ENCODE data around the gene EXOSC5. TPM values are rescaled to one million over a fixed set of nuclear protein-coding genes. Genes with fewer than 3 reads are reported as not detected.

EXOSC5 gene
- total and polyA plus RNA-seq, 8 donors = 10.7 to 33.7 (median 14.5) TPM

DNA sequence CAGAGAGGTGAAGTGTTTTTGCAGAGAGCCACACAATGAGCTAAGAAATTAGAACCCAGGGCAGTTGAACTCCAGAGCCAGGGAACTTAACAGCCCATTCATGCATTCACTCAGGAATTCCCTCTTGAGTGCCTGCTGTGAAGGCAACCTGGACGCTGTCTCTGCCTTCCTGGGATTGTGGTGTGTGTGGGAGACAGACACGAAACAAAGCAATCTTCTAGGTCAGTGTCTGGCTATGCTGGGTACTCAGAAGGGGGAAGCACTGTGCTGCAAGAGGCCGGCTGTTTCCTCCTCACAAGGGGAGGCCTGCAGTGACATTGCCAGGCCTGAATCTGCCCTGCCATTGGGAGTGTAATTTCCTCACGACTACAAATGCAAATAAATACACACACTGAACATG is 10.1 kb upstream of the EXOSC5 start:
- H3K4me3 ChIP-seq = no peak overlapping the region
- peaks cover 6 to 24% (median 15%) of the 10 kb centered on the region in 3 donors for H3K4me1 ChIP-seq
- TF ChIP-seq, protein P1, sequence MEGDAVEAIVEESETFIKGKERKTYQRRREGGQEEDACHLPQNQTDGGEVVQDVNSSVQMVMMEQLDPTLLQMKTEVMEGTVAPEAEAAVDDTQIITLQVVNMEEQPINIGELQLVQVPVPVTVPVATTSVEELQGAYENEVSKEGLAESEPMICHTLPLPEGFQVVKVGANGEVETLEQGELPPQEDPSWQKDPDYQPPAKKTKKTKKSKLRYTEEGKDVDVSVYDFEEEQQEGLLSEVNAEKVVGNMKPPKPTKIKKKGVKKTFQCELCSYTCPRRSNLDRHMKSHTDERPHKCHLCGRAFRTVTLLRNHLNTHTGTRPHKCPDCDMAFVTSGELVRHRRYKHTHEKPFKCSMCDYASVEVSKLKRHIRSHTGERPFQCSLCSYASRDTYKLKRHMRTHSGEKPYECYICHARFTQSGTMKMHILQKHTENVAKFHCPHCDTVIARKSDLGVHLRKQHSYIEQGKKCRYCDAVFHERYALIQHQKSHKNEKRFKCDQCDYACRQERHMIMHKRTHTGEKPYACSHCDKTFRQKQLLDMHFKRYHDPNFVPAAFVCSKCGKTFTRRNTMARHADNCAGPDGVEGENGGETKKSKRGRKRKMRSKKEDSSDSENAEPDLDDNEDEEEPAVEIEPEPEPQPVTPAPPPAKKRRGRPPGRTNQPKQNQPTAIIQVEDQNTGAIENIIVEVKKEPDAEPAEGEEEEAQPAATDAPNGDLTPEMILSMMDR (IDR thresholded peaks at IDR 0.05) = no peak
- no peak for DNase-seq
- intact Hi-C loops (cut with DNase I) = no loop called here
- ATAC-seq = peak in 1 of 4 donors; percentile 3
- no peaks in the 10 kb centered on the region for H3K9me3 ChIP-seq
- H3K36me3 ChIP-seq = peaks cover 0 to 4% (median 0%) of the 10 kb centered on the region in 3 donors
- WGBS, 2 donors = 67 to 75% methylated on average over 4 of the region's 4 CpGs
- no peak for FAIRE-seq
- no peak overlapping the region for H3K27ac ChIP-seq
- no peaks in the 10 kb centered on the region for H3K27me3 ChIP-seq

- intact Hi-C loops (cut with DNase I) = no loop called here
- ATAC-seq = no peak
- TF ChIP-seq, protein P1 (IDR thresholded peaks at IDR 0.05) = no peak
- Histone ChIP-seq H3K27ac (no peak overlapping the region), H3K9me3 (no peaks in the 10 kb centered on the region), H3K4me1 (peaks cover 6 to 24% (median 15%) of the 10 kb centered on the region in 3 donors), H3K36me3 (no peaks in the 10 kb centered on the region), H3K4me3 (no peak overlapping the region), H3K27me3 (no peaks in the 10 kb centered on the region)
- WGBS, 2 donors = 82 to 88% methylated on average over 6 of the region's 6 CpGs
- no peak for FAIRE-seq
- no peak for DNase-seq
Measured at GRCh38 chr19:41405776-41406175, 8.6 kb upstream of the EXOSC5 start.

DNA sequence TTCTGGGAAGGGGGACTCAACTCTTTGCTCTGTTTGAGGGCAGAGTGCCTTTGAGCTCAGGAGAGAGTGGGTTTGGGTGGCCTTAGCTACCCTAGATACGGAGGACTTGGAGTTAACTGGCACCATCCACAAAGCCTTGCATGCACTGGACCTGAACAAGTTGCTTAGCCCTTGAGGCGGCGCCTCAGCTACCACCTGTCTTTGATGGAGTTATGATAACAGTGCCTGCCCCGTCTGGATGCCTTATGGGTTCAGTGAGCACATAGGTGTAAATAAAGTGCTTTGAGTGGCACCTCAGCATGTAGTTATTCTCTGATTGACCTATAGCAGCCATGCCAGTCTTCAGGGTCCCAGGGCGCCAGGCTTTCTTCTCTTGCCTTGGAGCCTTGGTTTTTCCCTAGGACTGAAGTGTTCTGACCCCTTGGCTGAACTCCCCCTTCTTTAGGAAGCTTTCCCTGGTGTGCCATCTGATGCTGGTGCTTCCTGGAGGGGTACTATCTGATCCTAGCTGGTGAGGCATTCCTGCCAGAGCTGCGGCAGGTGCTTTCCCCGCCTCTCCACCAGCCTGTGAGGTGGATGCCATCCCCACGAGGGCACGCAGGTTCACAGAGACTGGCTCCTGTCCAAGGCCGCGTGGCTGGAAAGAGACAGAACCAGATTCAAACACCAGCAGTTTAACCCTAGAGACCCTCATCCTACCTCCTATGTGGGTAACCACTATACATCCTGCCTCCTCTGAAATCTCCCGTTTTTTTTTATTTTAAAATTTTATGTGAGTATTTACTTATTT is 6.2 kb upstream of the EXOSC5 start:
- Histone ChIP-seq H3K4me1 (peaks cover 0 to 14% (median 0%) of the 10 kb centered on the region in 3 donors), H3K36me3 (no peaks in the 10 kb centered on the region), H3K27ac (no peak overlapping the region), H3K9me3 (no peaks in the 10 kb centered on the region), H3K27me3 (no peaks in the 10 kb centered on the region), H3K4me3 (no peak overlapping the region)
- TF ChIP-seq, protein P1 (IDR thresholded peaks at IDR 0.05) = no peak
- intact Hi-C loops (cut with DNase I) = no loop called here
- FAIRE-seq (no peak), ATAC-seq (no peak), DNase-seq (no peak)
- 39% methylated on average over 12 of the region's 12 CpGs for WGBS, 2 donors

DNA sequence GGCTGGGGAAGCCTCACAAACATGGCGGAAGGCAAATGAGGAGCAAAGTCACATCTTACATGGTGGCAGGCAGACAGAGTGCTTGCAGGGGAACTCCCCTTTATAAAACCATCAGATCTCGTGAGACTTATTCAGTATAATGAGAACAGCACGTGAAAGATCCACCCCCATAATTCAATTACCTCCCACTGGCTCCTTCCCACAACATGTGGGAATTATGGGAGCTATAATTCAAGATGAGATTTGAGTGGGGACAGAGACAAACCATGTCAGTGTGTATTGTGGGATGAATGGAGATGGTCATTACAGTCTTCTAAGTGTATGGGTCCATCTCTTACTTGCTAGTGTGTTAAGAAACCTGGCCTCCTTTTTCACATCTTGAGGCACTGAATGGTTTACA is 4.9 kb upstream of the EXOSC5 start:
- Histone ChIP-seq H3K4me3 (no peak overlapping the region), H3K9me3 (no peaks in the 10 kb centered on the region), H3K27me3 (no peaks in the 10 kb centered on the region), H3K27ac (no peak overlapping the region), H3K4me1 (peaks cover 0 to 12% (median 0%) of the 10 kb centered on the region in 3 donors), H3K36me3 (no peaks in the 10 kb centered on the region)
- no peak for FAIRE-seq
- WGBS, 2 donors = 81 to 85% methylated on average over 3 of the region's 3 CpGs
- no peak for ATAC-seq
- intact Hi-C loops (cut with DNase I) = no loop called here
- TF ChIP-seq, protein P1 (IDR thresholded peaks at IDR 0.05) = no peak
- DNase-seq = no peak

- no peak for DNase-seq
- H3K4me3 ChIP-seq = no peak overlapping the region
- TF ChIP-seq, protein P1 (IDR thresholded peaks at IDR 0.05) = no peak
- no peak for FAIRE-seq
- no peaks in the 10 kb centered on the region for H3K27me3 ChIP-seq
- ATAC-seq = no peak
- no peaks in the 10 kb centered on the region for H3K36me3 ChIP-seq
- H3K9me3 ChIP-seq = no peaks in the 10 kb centered on the region
- peaks cover 0 to 12% (median 0%) of the 10 kb centered on the region in 3 donors for H3K4me1 ChIP-seq
- no peak overlapping the region for H3K27ac ChIP-seq
- intact Hi-C loops (cut with DNase I) = no loop called here
- 77% methylated on average over 4 of the region's 4 CpGs for WGBS, 2 donors
Measured at GRCh38 chr19:41401483-41401882, 4.3 kb upstream of the EXOSC5 start.

All from pancreas (tissue), 10 donors.